ENCODE results near the gene PIWIL4.
"Not testable (repeated sequence)": the region's sequence is repeated elsewhere in the genome, so short reads cannot be mapped to it uniquely, and the experiment has no call there.

Gene PIWIL4

DNA sequence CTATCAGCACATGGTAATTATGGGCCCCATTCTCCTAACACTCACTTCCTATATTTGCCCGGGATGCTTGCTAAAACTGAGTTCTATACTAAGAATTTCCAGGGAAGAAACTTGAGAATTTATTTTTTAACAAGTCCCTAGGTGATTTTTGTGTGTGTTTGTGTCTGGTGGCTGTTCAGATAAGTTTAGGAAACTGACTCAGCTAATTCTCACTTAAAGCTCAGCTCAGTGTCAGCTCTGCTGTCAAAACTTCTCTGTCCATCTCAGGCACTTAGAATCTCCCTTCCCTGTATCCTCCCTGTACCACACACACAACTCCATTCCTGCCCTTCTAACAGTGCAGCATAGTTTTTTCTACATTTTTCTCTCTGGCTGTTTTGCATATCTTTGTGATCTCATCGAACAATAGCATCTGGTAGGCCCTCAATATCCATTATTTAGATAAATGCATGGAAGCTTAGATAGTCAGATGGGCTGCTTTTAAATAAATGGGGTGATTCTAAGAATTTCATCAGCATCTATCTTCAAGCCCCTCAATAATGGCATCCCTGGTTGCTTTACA is 69.3 kb downstream of the PIWIL4 start:
- DNase-seq (ENCODE audit: extremely low spot score) = no peak
- CTCF ChIA-PET = interaction anchor here (0.6 to 1.1 kb wide), 3 partner anchors 9 to 11 kb away, joined by 3 to 4 read pairs (median 3); no protein-coding TSS in a partner anchor
- no peak for TF ChIP-seq CTCF (IDR thresholded peaks at IDR 0.05; ENCODE audit: control extremely low read depth, extremely low read depth, low read depth, missing control alignments)
- POLR2A ChIA-PET = no interaction called here

- no peak for DNase-seq (ENCODE audit: extremely low spot score)
- ChIA-PET POLR2A (no interaction called here), CTCF (interaction anchor here (1.9 kb wide), 1 partner anchor 17 kb away, joined by 6 read pairs; no protein-coding TSS in a partner anchor)
- TF ChIP-seq CTCF (IDR thresholded peaks at IDR 0.05; ENCODE audit: control extremely low read depth, extremely low read depth, low read depth, missing control alignments) = no peak
These were observed 71.2 kb downstream of the PIWIL4 start for GRCh38 chr11:94638301-94638901.

- TF ChIP-seq CTCF (IDR thresholded peaks at IDR 0.05; ENCODE audit: control extremely low read depth, extremely low read depth, low read depth, missing control alignments) = no peak
- DNase-seq (ENCODE audit: extremely low spot score) = peak; percentile 17
- POLR2A ChIA-PET = no interaction called here
- CTCF ChIA-PET = interaction anchor here (1.9 kb wide), 1 partner anchor 17 kb away, joined by 6 read pairs; no protein-coding TSS in a partner anchor
These were observed 71.8 kb downstream of the PIWIL4 start for GRCh38 chr11:94638902-94639373.

- CTCF ChIA-PET = interaction anchor here (1.3 to 1.7 kb wide), 2 partner anchors 16 to 17 kb away, joined by 3 to 6 read pairs; no protein-coding TSS in a partner anchor
- TF ChIP-seq CTCF (IDR thresholded peaks at IDR 0.05; ENCODE audit: control extremely low read depth, extremely low read depth, low read depth, missing control alignments) = no peak
- POLR2A ChIA-PET = no interaction called here
- no peak for DNase-seq (ENCODE audit: extremely low spot score)
These were observed 72.9 kb downstream of the PIWIL4 start for GRCh38 chr11:94639901-94640721.

DNA sequence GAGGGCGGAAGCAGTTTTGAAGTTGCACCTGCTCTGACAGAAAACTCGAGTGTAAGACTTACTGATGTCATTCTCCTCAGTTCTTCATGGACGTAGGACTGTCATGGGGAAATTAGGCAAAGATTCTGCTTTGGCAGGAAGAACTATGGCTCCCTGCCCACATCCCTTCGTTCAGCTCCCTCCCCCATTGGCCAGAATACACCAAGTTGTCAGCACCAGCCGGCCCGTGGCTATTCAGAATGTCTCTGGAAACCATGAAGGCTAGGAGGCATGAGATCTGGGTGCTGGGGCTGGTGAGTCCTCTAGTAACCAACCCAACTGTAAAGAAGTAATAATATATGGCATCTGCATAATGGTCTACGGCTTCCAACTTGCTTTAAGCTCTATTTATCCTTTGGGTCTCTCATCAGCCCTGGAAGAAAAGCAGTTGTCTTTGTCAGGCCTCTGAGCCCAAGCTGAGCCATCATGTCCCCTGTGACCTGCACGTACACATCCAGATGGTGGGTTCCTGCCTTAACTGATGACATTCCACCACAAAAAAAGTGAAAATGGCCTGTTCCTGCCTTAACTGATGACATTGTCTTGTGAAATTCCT is 74.1 kb downstream of the PIWIL4 start:
- CTCF ChIA-PET = interaction anchor here (1.7 kb wide), 1 partner anchor 18 kb away, joined by 6 read pairs; no protein-coding TSS in a partner anchor
- TF ChIP-seq CTCF (IDR thresholded peaks at IDR 0.05; ENCODE audit: control extremely low read depth, extremely low read depth, low read depth, missing control alignments) = no peak
- POLR2A ChIA-PET = no interaction called here
- DNase-seq (ENCODE audit: extremely low spot score) = no peak

- CTCF ChIA-PET; POLR2A ChIA-PET; DNase-seq (ENCODE audit: extremely low spot score): not testable (repeated sequence)
These were observed 76.0 kb downstream of the PIWIL4 start for GRCh38 chr11:94643186-94643585.
